ENCODE data around the gene NCR2. TPM values are rescaled to one million over a fixed set of nuclear protein-coding genes. Genes with fewer than 3 reads are reported as not detected.

The NCR2 gene
- total RNA-seq, 1 experiment from 2014 or later, result not detected

GRCh38 chr6:41334482-41335040 lies 847 bp upstream of the NCR2 start:
- CTCF ChIA-PET, result no interaction called here
- peaks cover 22% of the 10 kb centered on the region for H3K4me1 ChIP-seq (ENCODE audit: insufficient read depth, low read length, poor library complexity, severe bottlenecking)
- H3K4me3 ChIP-seq (ENCODE audit: low read depth, low read length, poor library complexity, severe bottlenecking), result no peak overlapping the region
- POLR2A ChIA-PET (ENCODE audit: low non-redundant PET), result interaction anchor here (0.7 kb wide), 1 partner anchor 87 kb away, joined by 4 read pairs; no protein-coding TSS in a partner anchor
- peaks cover 3% of the 10 kb centered on the region for H3K27me3 ChIP-seq (replicated peaks; ENCODE audit: insufficient read depth, low read depth, low read length, poor library complexity)
- intact Hi-C loops (cut with micrococcal nuclease; ENCODE audit: unreplicated experiment), result no loop called here
- H3K27ac ChIP-seq (ENCODE audit: low read depth, low read length, poor library complexity, severe bottlenecking), result no peak overlapping the region
- H3K9me3 ChIP-seq (ENCODE audit: low read depth, low read length, poor library complexity, severe bottlenecking), result no peaks in the 10 kb centered on the region
- no TSS peak for BruUV-seq (replicated peaks)
- TF ChIP-seq CTCF (conservative IDR thresholded peaks at IDR 0.05; ENCODE audit: low read depth, low read length), result peak; percentile 39; the same call in 1 of the 2 replicates
- no peak for TF ChIP-seq EZH2 (IDR thresholded peaks at IDR 0.05; ENCODE audit: borderline replicate concordance, low read depth, low read length, poor library complexity, severe bottlenecking)
- DNase-seq (ENCODE audit: low spot score), result no peak
- H3K36me3 ChIP-seq (ENCODE audit: insufficient read depth, low read length, poor library complexity, severe bottlenecking), result no peaks in the 10 kb centered on the region

GRCh38 chr6:41335943-41336342 lies 535 bp downstream of the NCR2 start:
- Histone ChIP-seq H3K27ac (ENCODE audit: low read depth, low read length, poor library complexity, severe bottlenecking) (no peak overlapping the region), H3K4me3 (ENCODE audit: low read depth, low read length, poor library complexity, severe bottlenecking) (no peak overlapping the region), H3K9me3 (ENCODE audit: low read depth, low read length, poor library complexity, severe bottlenecking) (no peaks in the 10 kb centered on the region), H3K27me3 (replicated peaks; ENCODE audit: insufficient read depth, low read depth, low read length, poor library complexity) (peaks cover 3% of the 10 kb centered on the region), H3K4me1 (ENCODE audit: insufficient read depth, low read length, poor library complexity, severe bottlenecking) (peaks cover 22% of the 10 kb centered on the region), H3K36me3 (ENCODE audit: insufficient read depth, low read length, poor library complexity, severe bottlenecking) (no peaks in the 10 kb centered on the region)
- no TSS peak for BruUV-seq (replicated peaks)
- ChIA-PET CTCF (interaction anchor here (0.6 kb wide), 1 partner anchor 714 kb away, joined by 4 read pairs; no protein-coding TSS in a partner anchor), POLR2A (ENCODE audit: low non-redundant PET) (no interaction called here)
- TF ChIP-seq CTCF (conservative IDR thresholded peaks at IDR 0.05; ENCODE audit: low read depth, low read length), result no peak
- TF ChIP-seq EZH2 (IDR thresholded peaks at IDR 0.05; ENCODE audit: borderline replicate concordance, low read depth, low read length, poor library complexity, severe bottlenecking), result no peak
- DNase-seq (ENCODE audit: low spot score), result no peak
- intact Hi-C loops (cut with micrococcal nuclease; ENCODE audit: unreplicated experiment), result no loop called here

- peak; percentile 55 for DNase-seq (ENCODE audit: low spot score)
- intact Hi-C loops (cut with micrococcal nuclease; ENCODE audit: unreplicated experiment), result no loop called here
- no peak overlapping the region for H3K27ac ChIP-seq (ENCODE audit: low read depth, low read length, poor library complexity, severe bottlenecking)
- no TSS peak for BruUV-seq (replicated peaks)
- H3K4me3 ChIP-seq (ENCODE audit: low read depth, low read length, poor library complexity, severe bottlenecking), result no peak overlapping the region
- H3K27me3 ChIP-seq (replicated peaks; ENCODE audit: insufficient read depth, low read depth, low read length, poor library complexity), result peaks cover 3% of the 10 kb centered on the region
- H3K9me3 ChIP-seq (ENCODE audit: low read depth, low read length, poor library complexity, severe bottlenecking), result no peaks in the 10 kb centered on the region
- TF ChIP-seq CTCF (conservative IDR thresholded peaks at IDR 0.05; ENCODE audit: low read depth, low read length) (no peak), EZH2 (IDR thresholded peaks at IDR 0.05; ENCODE audit: borderline replicate concordance, low read depth, low read length, poor library complexity, severe bottlenecking) (no peak)
- ChIA-PET POLR2A (ENCODE audit: low non-redundant PET) (no interaction called here), CTCF (no interaction called here)
- no peaks in the 10 kb centered on the region for H3K36me3 ChIP-seq (ENCODE audit: insufficient read depth, low read length, poor library complexity, severe bottlenecking)
- H3K4me1 ChIP-seq (ENCODE audit: insufficient read depth, low read length, poor library complexity, severe bottlenecking), result peaks cover 22% of the 10 kb centered on the region
Measured at GRCh38 chr6:41336824-41337223, 1.4 kb downstream of the NCR2 start.

Data from A673 (cell line).